WTC11 (cell line): ENCODE data around the gene ZNF598. TPM values are rescaled to one million over a fixed set of nuclear protein-coding genes. Genes with fewer than 3 reads are reported as not detected.
A peak's percentile ranks its signal among the peaks of the same experiment; 100 is the strongest.

Experiments used
- ATAC-seq: fragments of 200-7000 bp; cut with Tn5 transposase; 2 replicates; pipeline ENCODE4 v1.10.0; 2021; ENCODE audit warnings: mild to moderate bottlenecking, moderate library complexity
- CTCF ChIA-PET: fragments of 300-600 bp; sonication (Branson Sonifier 250); formaldehyde crosslinking; loops from one replicate; lab custom pipeline; 2021; ENCODE audit warnings: antibody characterized with exemption; lab: Charles Lee
- POLR2A ChIA-PET: fragments of 350-600 bp; sonication (Branson Sonifier 250); formaldehyde crosslinking; loops from one replicate; lab custom pipeline; 2021; ENCODE audit warnings: antibody characterized with exemption; lab: Charles Lee
- DNase-seq: peaks from one replicate; pipeline ENCODE4 v3.0.0; 2021; ENCODE audit warnings: low spot score
- H3K27ac Mint-ChIP-seq: 2 replicates; pipeline ENCODE4 v1.8.0; 2021; ENCODE audit warnings: mixed read lengths
- H3K27me3 Mint-ChIP-seq: 2 replicates; pipeline ENCODE4 v1.8.0; 2021; ENCODE audit warnings: low read depth, mild to moderate bottlenecking, moderate library complexity, mixed read lengths
- H3K36me3 Mint-ChIP-seq: 2 replicates; pipeline ENCODE4 v1.8.0; 2021; ENCODE audit warnings: mixed read lengths
- H3K4me1 Mint-ChIP-seq: 2 replicates; pipeline ENCODE4 v1.8.0; 2022; ENCODE audit warnings: mixed read lengths
- H3K4me3 Mint-ChIP-seq: 2 replicates; pipeline ENCODE4 v1.8.0; 2021; ENCODE audit warnings: mild to moderate bottlenecking, moderate library complexity, mixed read lengths
- H3K9me3 Mint-ChIP-seq: 2 replicates; pipeline ENCODE4 v1.8.0; 2021; ENCODE audit warnings: mixed read lengths
- ESRRA ChIP-seq: sonication (generic); formaldehyde crosslinking; IDR thresholded peaks from 2 replicates; pipeline ENCODE4 v1.8.1; 2022; ENCODE audit warnings: mild to moderate bottlenecking, missing genetic modification reagents, borderline replicate concordance
- ETV6 ChIP-seq: sonication (generic); formaldehyde crosslinking; IDR thresholded peaks from 2 replicates; pipeline ENCODE4 v1.8.1; 2022; ENCODE audit warnings: mild to moderate bottlenecking, missing genetic modification reagents
- IRF2 ChIP-seq: sonication (generic); formaldehyde crosslinking; IDR thresholded peaks from 2 replicates; pipeline ENCODE4 v1.8.0; 2022; ENCODE audit warnings: low read depth, missing genetic modification reagents, borderline replicate concordance
- MYBL2 ChIP-seq: sonication (generic); formaldehyde crosslinking; IDR thresholded peaks from 2 replicates; pipeline ENCODE4 v1.8.1; 2023; ENCODE audit warnings: mild to moderate bottlenecking, moderate library complexity, missing genetic modification reagents
- NFYB ChIP-seq: sonication (generic); formaldehyde crosslinking; conservative IDR thresholded peaks from 2 replicates; pipeline ENCODE4 v1.8.0; 2022; ENCODE audit warnings: low read depth, missing genetic modification reagents
- NR2C2 ChIP-seq: sonication (generic); formaldehyde crosslinking; IDR thresholded peaks from 2 replicates; pipeline ENCODE4 v1.8.0; 2022; ENCODE audit warnings: mild to moderate bottlenecking, missing genetic modification reagents
- PRRX2 ChIP-seq: fragments of 250-450 bp; sonication (Bioruptor Pico); IDR thresholded peaks from 2 replicates; pipeline ENCODE4 v1.8.0; 2021; ENCODE audit warnings: mild to moderate bottlenecking
- SP1 ChIP-seq: sonication (generic); formaldehyde crosslinking; conservative IDR thresholded peaks from 2 replicates; pipeline ENCODE4 v1.8.1; 2022; ENCODE audit warnings: missing genetic modification reagents
- TCF7 ChIP-seq: sonication (generic); formaldehyde crosslinking; IDR thresholded peaks from 2 replicates; pipeline ENCODE4 v1.8.0; 2022; ENCODE audit warnings: mild to moderate bottlenecking, low read depth, missing genetic modification reagents, moderate library complexity
- TEAD4 ChIP-seq: sonication (generic); formaldehyde crosslinking; IDR thresholded peaks from 2 replicates; pipeline ENCODE4 v1.8.0; 2022; ENCODE audit warnings: mild to moderate bottlenecking, missing genetic modification reagents
- ZBTB21 ChIP-seq: sonication (generic); formaldehyde crosslinking; IDR thresholded peaks from 2 replicates; pipeline ENCODE4 v1.8.1; 2023; ENCODE audit warnings: mild to moderate bottlenecking, missing genetic modification reagents, borderline replicate concordance
- ZNF396 ChIP-seq: fragments of 250-450 bp; sonication (Bioruptor Pico); IDR thresholded peaks from 2 replicates; pipeline ENCODE4 v1.8.0; 2021; ENCODE audit warnings: mild to moderate bottlenecking, moderate library complexity, borderline replicate concordance
- ZNF416 ChIP-seq: fragments of 250-450 bp; sonication (Bioruptor Pico); IDR thresholded peaks from 2 replicates; pipeline ENCODE4 v1.9.0; 2021; ENCODE audit warnings: mild to moderate bottlenecking, inconsistent platforms
- total RNA-seq: library from RNA; stranded (reverse); gene quantifications from 3 replicates; pipeline ENCODE4 v1.2.3, GENCODE V29; 2021
- TF ChIP-seq, protein P1 (sequence below): sonication (generic); formaldehyde crosslinking; IDR thresholded peaks from 2 replicates; pipeline ENCODE4 v1.8.0; 2022; ENCODE audit warnings: mild to moderate bottlenecking, missing genetic modification reagents
- TF ChIP-seq, protein P2 (sequence below): sonication (generic); formaldehyde crosslinking; IDR thresholded peaks from 2 replicates; pipeline ENCODE4 v1.8.0; 2023; ENCODE audit warnings: missing genetic modification reagents, mild to moderate bottlenecking, borderline replicate concordance
- TF ChIP-seq, protein P3 (sequence below): sonication (generic); formaldehyde crosslinking; IDR thresholded peaks from 2 replicates; pipeline ENCODE4 v1.8.1; 2023; ENCODE audit warnings: mild to moderate bottlenecking, missing genetic modification reagents, moderate library complexity
- TF ChIP-seq, protein P4 (sequence below): sonication (generic); formaldehyde crosslinking; conservative IDR thresholded peaks from 2 replicates; pipeline ENCODE4 v1.8.1; 2022; ENCODE audit warnings: mild to moderate bottlenecking, missing genetic modification reagents
- TF ChIP-seq, protein P5 (sequence below): sonication (generic); formaldehyde crosslinking; IDR thresholded peaks from 2 replicates; pipeline ENCODE4 v1.8.0; 2022; ENCODE audit warnings: mild to moderate bottlenecking, missing genetic modification reagents
- TF ChIP-seq, protein P6 (sequence below): fragments of 250-450 bp; sonication (Bioruptor Pico); IDR thresholded peaks from 2 replicates; pipeline ENCODE4 v1.9.0; 2021; ENCODE audit warnings: mild to moderate bottlenecking
- TF ChIP-seq, protein P7 (sequence below): fragments of 200-600 bp; IDR thresholded peaks from 2 replicates; pipeline ENCODE4 v1.8.0; 2022; ENCODE audit warnings: antibody characterized with exemption
- TF ChIP-seq, protein P8 (sequence below): sonication (generic); formaldehyde crosslinking; IDR thresholded peaks from 2 replicates; pipeline ENCODE4 v1.8.0; 2023; ENCODE audit warnings: missing genetic modification reagents
- TF ChIP-seq, protein P9 (sequence below): sonication (generic); formaldehyde crosslinking; IDR thresholded peaks from 2 replicates; pipeline ENCODE4 v1.8.1; 2022; ENCODE audit warnings: mild to moderate bottlenecking, moderate library complexity, missing genetic modification reagents

Gene ZNF598
- total RNA-seq, 1 experiment from 2014 or later: 66.4 TPM

DNA sequence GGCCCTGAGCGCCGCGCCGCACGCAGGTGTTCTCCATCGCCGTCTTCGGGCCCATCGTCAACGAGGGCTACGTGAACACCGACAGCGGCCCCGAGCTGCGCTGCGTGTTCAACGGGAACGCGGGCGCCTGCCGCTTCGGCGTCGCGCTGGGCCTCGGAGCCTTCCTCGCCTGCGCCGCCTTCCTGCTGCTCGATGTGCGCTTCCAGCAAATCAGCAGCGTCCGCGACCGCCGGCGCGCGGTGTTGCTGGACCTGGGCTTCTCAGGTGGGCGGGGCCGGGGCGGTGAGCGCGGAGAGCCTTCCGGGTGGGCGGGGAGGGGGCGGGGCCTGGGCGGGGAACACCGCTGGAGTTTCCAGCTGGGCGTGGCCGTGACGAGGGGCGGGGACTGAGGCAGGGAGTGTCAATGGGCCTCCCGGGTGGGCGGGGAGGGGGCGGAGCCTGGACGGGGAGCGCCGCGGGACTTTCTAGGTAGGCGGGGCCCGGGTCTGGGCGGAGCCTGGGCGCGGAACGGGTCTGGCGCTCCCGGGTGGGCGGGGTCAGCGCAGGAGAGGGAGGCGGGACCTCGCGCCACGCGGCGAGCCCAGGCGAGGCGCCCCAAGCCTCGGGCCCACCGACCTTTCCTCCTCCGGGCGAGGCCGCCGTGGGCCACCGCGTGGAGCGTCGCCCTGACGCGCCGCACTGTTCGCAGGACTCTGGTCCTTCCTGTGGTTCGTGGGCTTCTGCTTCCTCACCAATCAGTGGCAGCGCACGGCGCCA is 17.5 kb downstream of the ZNF598 start:
- Mint-ChIP-seq H3K4me1 (peaks cover 17% of the 10 kb centered on the region), H3K36me3 (peaks cover under 1% of the 10 kb centered on the region; the same call in 1 of the 2 replicates), H3K27me3 (peaks cover 24% of the 10 kb centered on the region), H3K4me3 (peak overlapping the region; percentile 76), H3K9me3 (no peaks in the 10 kb centered on the region), H3K27ac (no peak overlapping the region)
- ChIA-PET POLR2A (interaction anchor here (0.7 to 1.7 kb wide), 5 partner anchors 13 to 163 kb away, joined by 3 to 13 read pairs (median 4); partner anchors contain the start of genes RPS2, TBL3 and TRAF7), CTCF (interaction anchor here (0.5 to 6.4 kb wide), 19 partner anchors 8 to 1209 kb away, joined by 3 to 59 read pairs (median 5); partner anchors contain the start of genes GFER, NTHL1 and TSC2)
- peak; percentile 99 for DNase-seq
- peak; percentile 72 for ATAC-seq
- TF ChIP-seq ETV6 (CRISPR knock-in tag) (no peak; the same call in 1 of the 2 replicates), SP1 (CRISPR knock-in tag) (peak; percentile 83), PRRX2 (CRISPR knock-in tag) (no peak), NR2C2 (CRISPR knock-in tag) (peak; percentile 76; the same call in 1 of the 2 replicates), ZNF396 (CRISPR knock-in tag) (no peak), ESRRA (CRISPR knock-in tag) (peak; percentile 80), ZNF416 (0 out of 2 replicates have a peak, but pooled peaks have one; percentile 9), ZBTB21 (CRISPR knock-in tag) (peak; percentile 70), TEAD4 (CRISPR knock-in tag) (peak; percentile 82; the same call in 1 of the 2 replicates), TCF7 (peak; percentile 91; the same call in 1 of the 2 replicates), IRF2 (CRISPR knock-in tag) (0 out of 2 replicates have a peak, but pooled peaks have one; percentile 57), NFYB (CRISPR knock-in tag) (peak; percentile 51; the same call in 1 of the 2 replicates), MYBL2 (CRISPR knock-in tag) (peak; percentile 94)
- TF ChIP-seq, protein P1, sequence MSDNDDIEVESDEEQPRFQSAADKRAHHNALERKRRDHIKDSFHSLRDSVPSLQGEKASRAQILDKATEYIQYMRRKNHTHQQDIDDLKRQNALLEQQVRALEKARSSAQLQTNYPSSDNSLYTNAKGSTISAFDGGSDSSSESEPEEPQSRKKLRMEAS (CRISPR knock-in tag): peak; percentile 96
- TF ChIP-seq, protein P2, sequence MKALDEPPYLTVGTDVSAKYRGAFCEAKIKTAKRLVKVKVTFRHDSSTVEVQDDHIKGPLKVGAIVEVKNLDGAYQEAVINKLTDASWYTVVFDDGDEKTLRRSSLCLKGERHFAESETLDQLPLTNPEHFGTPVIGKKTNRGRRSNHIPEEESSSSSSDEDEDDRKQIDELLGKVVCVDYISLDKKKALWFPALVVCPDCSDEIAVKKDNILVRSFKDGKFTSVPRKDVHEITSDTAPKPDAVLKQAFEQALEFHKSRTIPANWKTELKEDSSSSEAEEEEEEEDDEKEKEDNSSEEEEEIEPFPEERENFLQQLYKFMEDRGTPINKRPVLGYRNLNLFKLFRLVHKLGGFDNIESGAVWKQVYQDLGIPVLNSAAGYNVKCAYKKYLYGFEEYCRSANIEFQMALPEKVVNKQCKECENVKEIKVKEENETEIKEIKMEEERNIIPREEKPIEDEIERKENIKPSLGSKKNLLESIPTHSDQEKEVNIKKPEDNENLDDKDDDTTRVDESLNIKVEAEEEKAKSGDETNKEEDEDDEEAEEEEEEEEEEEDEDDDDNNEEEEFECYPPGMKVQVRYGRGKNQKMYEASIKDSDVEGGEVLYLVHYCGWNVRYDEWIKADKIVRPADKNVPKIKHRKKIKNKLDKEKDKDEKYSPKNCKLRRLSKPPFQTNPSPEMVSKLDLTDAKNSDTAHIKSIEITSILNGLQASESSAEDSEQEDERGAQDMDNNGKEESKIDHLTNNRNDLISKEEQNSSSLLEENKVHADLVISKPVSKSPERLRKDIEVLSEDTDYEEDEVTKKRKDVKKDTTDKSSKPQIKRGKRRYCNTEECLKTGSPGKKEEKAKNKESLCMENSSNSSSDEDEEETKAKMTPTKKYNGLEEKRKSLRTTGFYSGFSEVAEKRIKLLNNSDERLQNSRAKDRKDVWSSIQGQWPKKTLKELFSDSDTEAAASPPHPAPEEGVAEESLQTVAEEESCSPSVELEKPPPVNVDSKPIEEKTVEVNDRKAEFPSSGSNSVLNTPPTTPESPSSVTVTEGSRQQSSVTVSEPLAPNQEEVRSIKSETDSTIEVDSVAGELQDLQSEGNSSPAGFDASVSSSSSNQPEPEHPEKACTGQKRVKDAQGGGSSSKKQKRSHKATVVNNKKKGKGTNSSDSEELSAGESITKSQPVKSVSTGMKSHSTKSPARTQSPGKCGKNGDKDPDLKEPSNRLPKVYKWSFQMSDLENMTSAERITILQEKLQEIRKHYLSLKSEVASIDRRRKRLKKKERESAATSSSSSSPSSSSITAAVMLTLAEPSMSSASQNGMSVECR: peak; percentile 92
- TF ChIP-seq, protein P3, sequence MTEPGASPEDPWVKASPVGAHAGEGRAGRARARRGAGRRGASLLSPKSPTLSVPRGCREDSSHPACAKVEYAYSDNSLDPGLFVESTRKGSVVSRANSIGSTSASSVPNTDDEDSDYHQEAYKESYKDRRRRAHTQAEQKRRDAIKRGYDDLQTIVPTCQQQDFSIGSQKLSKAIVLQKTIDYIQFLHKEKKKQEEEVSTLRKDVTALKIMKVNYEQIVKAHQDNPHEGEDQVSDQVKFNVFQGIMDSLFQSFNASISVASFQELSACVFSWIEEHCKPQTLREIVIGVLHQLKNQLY (CRISPR knock-in tag): no peak
- TF ChIP-seq, protein P4, sequence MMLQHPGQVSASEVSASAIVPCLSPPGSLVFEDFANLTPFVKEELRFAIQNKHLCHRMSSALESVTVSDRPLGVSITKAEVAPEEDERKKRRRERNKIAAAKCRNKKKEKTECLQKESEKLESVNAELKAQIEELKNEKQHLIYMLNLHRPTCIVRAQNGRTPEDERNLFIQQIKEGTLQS (CRISPR knock-in tag): no peak
- TF ChIP-seq, protein P5, sequence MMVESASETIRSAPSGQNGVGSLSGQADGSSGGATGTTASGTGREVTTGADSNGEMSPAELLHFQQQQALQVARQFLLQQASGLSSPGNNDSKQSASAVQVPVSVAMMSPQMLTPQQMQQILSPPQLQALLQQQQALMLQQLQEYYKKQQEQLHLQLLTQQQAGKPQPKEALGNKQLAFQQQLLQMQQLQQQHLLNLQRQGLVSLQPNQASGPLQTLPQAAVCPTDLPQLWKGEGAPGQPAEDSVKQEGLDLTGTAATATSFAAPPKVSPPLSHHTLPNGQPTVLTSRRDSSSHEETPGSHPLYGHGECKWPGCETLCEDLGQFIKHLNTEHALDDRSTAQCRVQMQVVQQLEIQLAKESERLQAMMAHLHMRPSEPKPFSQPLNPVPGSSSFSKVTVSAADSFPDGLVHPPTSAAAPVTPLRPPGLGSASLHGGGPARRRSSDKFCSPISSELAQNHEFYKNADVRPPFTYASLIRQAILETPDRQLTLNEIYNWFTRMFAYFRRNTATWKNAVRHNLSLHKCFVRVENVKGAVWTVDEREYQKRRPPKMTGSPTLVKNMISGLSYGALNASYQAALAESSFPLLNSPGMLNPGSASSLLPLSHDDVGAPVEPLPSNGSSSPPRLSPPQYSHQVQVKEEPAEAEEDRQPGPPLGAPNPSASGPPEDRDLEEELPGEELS (CRISPR knock-in tag): peak; percentile 97
- TF ChIP-seq, protein P6, sequence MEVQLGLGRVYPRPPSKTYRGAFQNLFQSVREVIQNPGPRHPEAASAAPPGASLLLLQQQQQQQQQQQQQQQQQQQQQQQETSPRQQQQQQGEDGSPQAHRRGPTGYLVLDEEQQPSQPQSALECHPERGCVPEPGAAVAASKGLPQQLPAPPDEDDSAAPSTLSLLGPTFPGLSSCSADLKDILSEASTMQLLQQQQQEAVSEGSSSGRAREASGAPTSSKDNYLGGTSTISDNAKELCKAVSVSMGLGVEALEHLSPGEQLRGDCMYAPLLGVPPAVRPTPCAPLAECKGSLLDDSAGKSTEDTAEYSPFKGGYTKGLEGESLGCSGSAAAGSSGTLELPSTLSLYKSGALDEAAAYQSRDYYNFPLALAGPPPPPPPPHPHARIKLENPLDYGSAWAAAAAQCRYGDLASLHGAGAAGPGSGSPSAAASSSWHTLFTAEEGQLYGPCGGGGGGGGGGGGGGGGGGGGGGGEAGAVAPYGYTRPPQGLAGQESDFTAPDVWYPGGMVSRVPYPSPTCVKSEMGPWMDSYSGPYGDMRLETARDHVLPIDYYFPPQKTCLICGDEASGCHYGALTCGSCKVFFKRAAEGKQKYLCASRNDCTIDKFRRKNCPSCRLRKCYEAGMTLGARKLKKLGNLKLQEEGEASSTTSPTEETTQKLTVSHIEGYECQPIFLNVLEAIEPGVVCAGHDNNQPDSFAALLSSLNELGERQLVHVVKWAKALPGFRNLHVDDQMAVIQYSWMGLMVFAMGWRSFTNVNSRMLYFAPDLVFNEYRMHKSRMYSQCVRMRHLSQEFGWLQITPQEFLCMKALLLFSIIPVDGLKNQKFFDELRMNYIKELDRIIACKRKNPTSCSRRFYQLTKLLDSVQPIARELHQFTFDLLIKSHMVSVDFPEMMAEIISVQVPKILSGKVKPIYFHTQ (CRISPR knock-in tag): no peak
- TF ChIP-seq, protein P7, sequence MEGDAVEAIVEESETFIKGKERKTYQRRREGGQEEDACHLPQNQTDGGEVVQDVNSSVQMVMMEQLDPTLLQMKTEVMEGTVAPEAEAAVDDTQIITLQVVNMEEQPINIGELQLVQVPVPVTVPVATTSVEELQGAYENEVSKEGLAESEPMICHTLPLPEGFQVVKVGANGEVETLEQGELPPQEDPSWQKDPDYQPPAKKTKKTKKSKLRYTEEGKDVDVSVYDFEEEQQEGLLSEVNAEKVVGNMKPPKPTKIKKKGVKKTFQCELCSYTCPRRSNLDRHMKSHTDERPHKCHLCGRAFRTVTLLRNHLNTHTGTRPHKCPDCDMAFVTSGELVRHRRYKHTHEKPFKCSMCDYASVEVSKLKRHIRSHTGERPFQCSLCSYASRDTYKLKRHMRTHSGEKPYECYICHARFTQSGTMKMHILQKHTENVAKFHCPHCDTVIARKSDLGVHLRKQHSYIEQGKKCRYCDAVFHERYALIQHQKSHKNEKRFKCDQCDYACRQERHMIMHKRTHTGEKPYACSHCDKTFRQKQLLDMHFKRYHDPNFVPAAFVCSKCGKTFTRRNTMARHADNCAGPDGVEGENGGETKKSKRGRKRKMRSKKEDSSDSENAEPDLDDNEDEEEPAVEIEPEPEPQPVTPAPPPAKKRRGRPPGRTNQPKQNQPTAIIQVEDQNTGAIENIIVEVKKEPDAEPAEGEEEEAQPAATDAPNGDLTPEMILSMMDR: no peak
- TF ChIP-seq, protein P8, sequence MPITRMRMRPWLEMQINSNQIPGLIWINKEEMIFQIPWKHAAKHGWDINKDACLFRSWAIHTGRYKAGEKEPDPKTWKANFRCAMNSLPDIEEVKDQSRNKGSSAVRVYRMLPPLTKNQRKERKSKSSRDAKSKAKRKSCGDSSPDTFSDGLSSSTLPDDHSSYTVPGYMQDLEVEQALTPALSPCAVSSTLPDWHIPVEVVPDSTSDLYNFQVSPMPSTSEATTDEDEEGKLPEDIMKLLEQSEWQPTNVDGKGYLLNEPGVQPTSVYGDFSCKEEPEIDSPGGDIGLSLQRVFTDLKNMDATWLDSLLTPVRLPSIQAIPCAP: peak; percentile 88; the same call in 1 of the 2 replicates
- TF ChIP-seq, protein P9, sequence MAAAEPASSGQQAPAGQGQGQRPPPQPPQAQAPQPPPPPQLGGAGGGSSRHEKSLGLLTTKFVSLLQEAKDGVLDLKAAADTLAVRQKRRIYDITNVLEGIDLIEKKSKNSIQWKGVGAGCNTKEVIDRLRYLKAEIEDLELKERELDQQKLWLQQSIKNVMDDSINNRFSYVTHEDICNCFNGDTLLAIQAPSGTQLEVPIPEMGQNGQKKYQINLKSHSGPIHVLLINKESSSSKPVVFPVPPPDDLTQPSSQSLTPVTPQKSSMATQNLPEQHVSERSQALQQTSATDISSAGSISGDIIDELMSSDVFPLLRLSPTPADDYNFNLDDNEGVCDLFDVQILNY (CRISPR knock-in tag): peak; percentile 70; the same call in 1 of the 2 replicates
